Peyer's patch (tissue), 4 donors: ENCODE results near the gene CHML. TPM values are rescaled to one million over a fixed set of nuclear protein-coding genes. Genes with fewer than 3 reads are reported as not detected.

Experiments used
- DNase-seq, 3 donors: peaks; one replicate each; pipeline ENCODE4 v3.0.0-alpha.2; 2017 to 2019
- H3K27ac ChIP-seq, 4 donors: fragments of 200-600 bp; sonication (generic); one replicate each; pipeline ENCODE4 v1.5.1; 2016 to 2019
- H3K27me3 ChIP-seq, 2 donors: fragments of 200-600 bp; sonication (generic); one replicate each; pipeline ENCODE4 v1.5.1; 2019
- H3K36me3 ChIP-seq, 3 donors: fragments of 200-600 bp; sonication (generic); one replicate each; pipeline ENCODE4 v1.5.1; 2016 to 2019
- H3K4me1 ChIP-seq, 4 donors: fragments of 200-600 bp; sonication (generic); one replicate each; pipeline ENCODE4 v1.5.1; 2016 to 2019
- H3K4me3 ChIP-seq, 4 donors: fragments of 200-600 bp; sonication (generic); 1 replicate in 3 of 4; 2 replicates in 1 of 4; pipeline ENCODE4 v1.5.1; 2016 to 2019; ENCODE audit warnings: mild to moderate bottlenecking in 1 of 4
- H3K9me3 ChIP-seq, 4 donors: fragments of 200-600 bp; sonication (generic); one replicate each; pipeline ENCODE4 v1.5.1; 2016 to 2019; ENCODE audit warnings: mild to moderate bottlenecking in 1 of 4
- POLR2A ChIP-seq, 2 donors: fragments of 450-650 bp; IDR thresholded peaks; one replicate each; pipeline ENCODE4 v1.5.1; 2017; ENCODE audit warnings: antibody characterized with exemption in 2 of 2, mild to moderate bottlenecking in 2 of 2, moderate library complexity in 2 of 2
- total RNA-seq, 4 donors: library from RNA; depleted of rRNA; stranded (reverse); fragments of >200 nt; gene quantifications; one replicate each; pipeline ENCODE4 v1.1.0, GENCODE V29; 2016
- TF ChIP-seq, protein P1 (sequence below), 6 experiments: fragments of 450-650 bp in 4 of 6; fragments of 200-600 bp in 2 of 6; sonication (generic) in 1 of 6; IDR thresholded peaks; one replicate each; pipeline ENCODE4 v1.5.1; 2017 to 2019; ENCODE audit warnings: antibody characterized with exemption in 6 of 6, mild to moderate bottlenecking in 3 of 6, moderate library complexity in 1 of 6

CHML gene
- total RNA-seq, 4 donors from 2014 or later: 6.6 to 11.0 (median 9.1) TPM

- H3K27me3 ChIP-seq: no peaks in the 10 kb centered on the region
These were observed 29.9 kb downstream of the CHML start for GRCh38 chr1:241610056-241610815.

GRCh38 chr1:241608379-241609033 is 31.7 kb downstream of the CHML start:
- Histone ChIP-seq H3K27ac (no peak overlapping the region), H3K27me3 (no peaks in the 10 kb centered on the region), H3K4me3 (no peak overlapping the region), H3K4me1 (peaks cover 0 to 13% (median 0%) of the 10 kb centered on the region in 4 donors), H3K36me3 (no peaks in the 10 kb centered on the region), H3K9me3 (no peaks in the 10 kb centered on the region)
- TF ChIP-seq POLR2A (IDR thresholded peaks at IDR 0.05): no peak
- TF ChIP-seq, protein P1, sequence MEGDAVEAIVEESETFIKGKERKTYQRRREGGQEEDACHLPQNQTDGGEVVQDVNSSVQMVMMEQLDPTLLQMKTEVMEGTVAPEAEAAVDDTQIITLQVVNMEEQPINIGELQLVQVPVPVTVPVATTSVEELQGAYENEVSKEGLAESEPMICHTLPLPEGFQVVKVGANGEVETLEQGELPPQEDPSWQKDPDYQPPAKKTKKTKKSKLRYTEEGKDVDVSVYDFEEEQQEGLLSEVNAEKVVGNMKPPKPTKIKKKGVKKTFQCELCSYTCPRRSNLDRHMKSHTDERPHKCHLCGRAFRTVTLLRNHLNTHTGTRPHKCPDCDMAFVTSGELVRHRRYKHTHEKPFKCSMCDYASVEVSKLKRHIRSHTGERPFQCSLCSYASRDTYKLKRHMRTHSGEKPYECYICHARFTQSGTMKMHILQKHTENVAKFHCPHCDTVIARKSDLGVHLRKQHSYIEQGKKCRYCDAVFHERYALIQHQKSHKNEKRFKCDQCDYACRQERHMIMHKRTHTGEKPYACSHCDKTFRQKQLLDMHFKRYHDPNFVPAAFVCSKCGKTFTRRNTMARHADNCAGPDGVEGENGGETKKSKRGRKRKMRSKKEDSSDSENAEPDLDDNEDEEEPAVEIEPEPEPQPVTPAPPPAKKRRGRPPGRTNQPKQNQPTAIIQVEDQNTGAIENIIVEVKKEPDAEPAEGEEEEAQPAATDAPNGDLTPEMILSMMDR (IDR thresholded peaks at IDR 0.05): no peak
- no peak for DNase-seq

More at GRCh38 chr1:241610056-241610815, 29.9 kb downstream of the CHML start:
- no peaks in the 10 kb centered on the region for H3K9me3 ChIP-seq
- peaks cover 0 to 13% (median 0%) of the 10 kb centered on the region in 4 donors for H3K4me1 ChIP-seq
- no peaks in the 10 kb centered on the region for H3K36me3 ChIP-seq
- DNase-seq: no peak
- TF ChIP-seq, protein P1 (IDR thresholded peaks at IDR 0.05): no peak
- no peak for TF ChIP-seq POLR2A (IDR thresholded peaks at IDR 0.05)
- no peak overlapping the region for H3K27ac ChIP-seq
- no peak overlapping the region for H3K4me3 ChIP-seq

- TF ChIP-seq POLR2A (IDR thresholded peaks at IDR 0.05): no peak
- TF ChIP-seq, protein P1 (IDR thresholded peaks at IDR 0.05): no peak
- no peak for DNase-seq
- Histone ChIP-seq H3K4me1 (peaks cover 0 to 13% (median 0%) of the 10 kb centered on the region in 4 donors), H3K36me3 (no peaks in the 10 kb centered on the region), H3K9me3 (no peaks in the 10 kb centered on the region), H3K27ac (no peak overlapping the region), H3K4me3 (no peak overlapping the region), H3K27me3 (no peaks in the 10 kb centered on the region)
These were observed 32.7 kb downstream of the CHML start for GRCh38 chr1:241607497-241607896.

DNA sequence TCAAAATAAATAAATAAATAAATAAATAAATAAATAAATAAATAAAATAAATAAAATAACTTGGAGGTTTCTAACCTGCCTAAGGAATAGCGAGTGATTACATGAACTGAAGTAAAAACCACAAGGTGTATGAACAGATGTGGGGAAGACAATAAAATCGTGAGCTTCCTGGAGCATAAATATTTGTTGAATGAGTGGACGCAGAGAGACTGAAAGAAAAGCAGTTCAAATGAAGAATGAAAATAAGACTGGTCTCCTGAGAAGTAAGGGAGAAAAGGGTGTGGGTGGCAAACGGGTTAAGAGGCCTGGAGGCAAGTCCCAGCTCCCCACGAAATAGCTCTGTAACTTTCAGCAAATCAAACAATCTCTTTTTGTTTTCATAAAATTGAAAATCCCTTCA is 33.6 kb downstream of the CHML start:
- TF ChIP-seq, protein P1 (IDR thresholded peaks at IDR 0.05): no peak
- no peak for TF ChIP-seq POLR2A (IDR thresholded peaks at IDR 0.05)
- no peaks in the 10 kb centered on the region for H3K9me3 ChIP-seq
- peaks cover 0 to 13% (median 0%) of the 10 kb centered on the region in 4 donors for H3K4me1 ChIP-seq
- H3K4me3 ChIP-seq: no peak overlapping the region
- no peak overlapping the region for H3K27ac ChIP-seq
- no peak for DNase-seq
- H3K36me3 ChIP-seq: no peaks in the 10 kb centered on the region
- H3K27me3 ChIP-seq: no peaks in the 10 kb centered on the region

DNA sequence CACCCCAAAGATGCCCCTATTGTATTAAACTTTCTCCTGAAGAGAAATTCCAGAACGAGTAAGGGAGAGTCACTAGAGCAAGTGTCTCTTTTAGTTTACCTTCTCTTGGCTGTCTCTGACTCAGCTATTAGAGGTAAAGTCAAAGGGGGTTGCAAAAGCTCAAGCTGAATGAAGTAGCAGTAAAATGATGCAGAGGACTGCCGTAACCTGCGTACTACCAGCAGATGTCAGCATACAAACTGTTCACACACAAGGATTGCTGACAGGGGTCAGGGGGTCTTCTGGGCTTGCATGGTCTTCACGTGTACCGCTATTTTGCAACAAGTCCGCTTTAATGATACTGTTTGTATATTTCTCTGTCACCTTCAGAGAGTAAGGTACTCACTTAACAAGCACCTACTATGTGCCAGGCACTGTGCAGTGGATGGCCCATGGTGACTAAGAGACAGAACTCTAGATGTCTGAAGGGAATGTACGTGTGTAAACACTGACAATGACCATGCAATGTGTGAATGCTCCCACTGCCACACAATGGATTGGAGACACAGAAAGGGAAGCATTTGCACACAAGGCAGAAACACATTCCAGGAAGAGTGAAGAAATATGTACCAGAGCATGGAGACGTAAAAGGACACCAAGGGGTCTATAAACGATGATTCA is 34.9 kb downstream of the CHML start:
- no peaks in the 10 kb centered on the region for H3K27me3 ChIP-seq
- no peaks in the 10 kb centered on the region for H3K9me3 ChIP-seq
- no peak overlapping the region for H3K27ac ChIP-seq
- TF ChIP-seq POLR2A (IDR thresholded peaks at IDR 0.05): no peak
- TF ChIP-seq, protein P1 (IDR thresholded peaks at IDR 0.05): no peak
- peaks cover 0 to 5% (median 0%) of the 10 kb centered on the region in 4 donors for H3K4me1 ChIP-seq
- no peak overlapping the region for H3K4me3 ChIP-seq
- no peaks in the 10 kb centered on the region for H3K36me3 ChIP-seq
- DNase-seq: no peak
